Measurements from ENCODE around the gene ATP5PB. TPM values are rescaled to one million over a fixed set of nuclear protein-coding genes. Genes with fewer than 3 reads are reported as not detected.

The ATP5PB gene
- total RNA-seq, 1 donor from 2014 or later: 132 TPM

DNA sequence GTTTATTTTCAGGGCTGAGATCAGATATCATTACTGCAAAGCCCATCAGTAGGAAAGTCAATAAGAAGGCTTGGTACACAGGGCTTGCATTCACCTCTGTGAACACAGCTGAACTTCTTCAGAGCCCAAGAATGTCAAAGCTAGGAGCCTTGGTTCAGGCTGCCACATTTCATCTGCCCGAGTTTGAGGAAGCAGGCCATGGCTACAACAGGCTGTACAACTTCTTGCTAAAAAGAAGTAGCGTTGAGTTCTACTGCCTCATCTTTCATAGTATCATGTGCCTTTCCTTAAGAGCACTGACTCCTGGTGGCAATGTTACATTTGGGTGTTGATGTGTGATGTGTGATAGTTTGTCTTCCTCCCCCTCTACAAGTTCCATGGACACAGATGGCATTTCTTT is 34.6 kb downstream of the ATP5PB start:
- ATAC-seq: no peak
- no peaks in the 10 kb centered on the region for H3K9me3 ChIP-seq
- TF ChIP-seq, protein P1, sequence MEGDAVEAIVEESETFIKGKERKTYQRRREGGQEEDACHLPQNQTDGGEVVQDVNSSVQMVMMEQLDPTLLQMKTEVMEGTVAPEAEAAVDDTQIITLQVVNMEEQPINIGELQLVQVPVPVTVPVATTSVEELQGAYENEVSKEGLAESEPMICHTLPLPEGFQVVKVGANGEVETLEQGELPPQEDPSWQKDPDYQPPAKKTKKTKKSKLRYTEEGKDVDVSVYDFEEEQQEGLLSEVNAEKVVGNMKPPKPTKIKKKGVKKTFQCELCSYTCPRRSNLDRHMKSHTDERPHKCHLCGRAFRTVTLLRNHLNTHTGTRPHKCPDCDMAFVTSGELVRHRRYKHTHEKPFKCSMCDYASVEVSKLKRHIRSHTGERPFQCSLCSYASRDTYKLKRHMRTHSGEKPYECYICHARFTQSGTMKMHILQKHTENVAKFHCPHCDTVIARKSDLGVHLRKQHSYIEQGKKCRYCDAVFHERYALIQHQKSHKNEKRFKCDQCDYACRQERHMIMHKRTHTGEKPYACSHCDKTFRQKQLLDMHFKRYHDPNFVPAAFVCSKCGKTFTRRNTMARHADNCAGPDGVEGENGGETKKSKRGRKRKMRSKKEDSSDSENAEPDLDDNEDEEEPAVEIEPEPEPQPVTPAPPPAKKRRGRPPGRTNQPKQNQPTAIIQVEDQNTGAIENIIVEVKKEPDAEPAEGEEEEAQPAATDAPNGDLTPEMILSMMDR (IDR thresholded peaks at IDR 0.05): no peak
- no peak for DNase-seq
- no peak overlapping the region for H3K4me3 ChIP-seq
- peaks cover 14% of the 10 kb centered on the region for H3K4me1 ChIP-seq
- no peaks in the 10 kb centered on the region for H3K27me3 ChIP-seq
- H3K27ac ChIP-seq: no peak overlapping the region
- no peaks in the 10 kb centered on the region for H3K36me3 ChIP-seq
- intact Hi-C loops (cut with DNase I): loop anchor here (10.0 kb wide), 1 partner anchor 271 kb away; the partner anchor contains the start of gene DDX20

GRCh38 chr1:111484391-111485026 is 35.2 kb downstream of the ATP5PB start:
- peak overlapping the region; percentile 7 for H3K27ac ChIP-seq
- TF ChIP-seq, protein P1 (IDR thresholded peaks at IDR 0.05): no peak
- no peaks in the 10 kb centered on the region for H3K9me3 ChIP-seq
- no peaks in the 10 kb centered on the region for H3K36me3 ChIP-seq
- H3K27me3 ChIP-seq: no peaks in the 10 kb centered on the region
- DNase-seq: no peak
- intact Hi-C loops (cut with DNase I): loop anchor here (10.0 kb wide), 1 partner anchor 270 kb away; the partner anchor contains the start of gene DDX20
- no peak overlapping the region for H3K4me3 ChIP-seq
- peaks cover 17% of the 10 kb centered on the region for H3K4me1 ChIP-seq
- ATAC-seq: no peak

GRCh38 chr1:111486431-111486830 is 37.2 kb downstream of the ATP5PB start:
- no peak overlapping the region for H3K4me3 ChIP-seq
- H3K36me3 ChIP-seq: no peaks in the 10 kb centered on the region
- intact Hi-C loops (cut with DNase I): loop anchor here (10.0 kb wide), 1 partner anchor 268 kb away; the partner anchor contains the start of gene DDX20
- no peak overlapping the region for H3K27ac ChIP-seq
- no peaks in the 10 kb centered on the region for H3K9me3 ChIP-seq
- H3K27me3 ChIP-seq: no peaks in the 10 kb centered on the region
- H3K4me1 ChIP-seq: peaks cover 11% of the 10 kb centered on the region
- DNase-seq (no peak), ATAC-seq (no peak)
- TF ChIP-seq, protein P1 (IDR thresholded peaks at IDR 0.05): no peak

DNA sequence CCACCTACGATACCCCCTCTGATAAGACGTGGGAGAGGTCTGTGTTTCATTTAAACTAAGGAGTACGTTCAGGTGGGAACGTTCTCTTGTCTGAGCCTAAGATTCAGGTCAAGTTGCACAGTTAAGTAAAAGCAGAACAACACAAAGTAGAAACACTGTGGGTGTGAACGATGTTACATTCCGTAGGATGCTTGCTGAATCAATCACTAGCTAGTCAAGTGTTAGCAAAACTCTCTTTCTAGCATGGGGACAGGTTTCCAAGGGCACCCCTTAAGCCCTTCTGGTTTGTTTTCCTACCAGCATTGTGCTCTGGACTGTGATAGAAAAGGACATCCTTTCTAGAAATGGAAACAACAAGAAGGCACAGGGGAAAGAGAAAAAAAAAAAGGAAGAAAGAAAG is 37.9 kb downstream of the ATP5PB start:
- TF ChIP-seq, protein P1 (IDR thresholded peaks at IDR 0.05): no peak
- Histone ChIP-seq H3K36me3 (no peaks in the 10 kb centered on the region), H3K9me3 (no peaks in the 10 kb centered on the region), H3K4me1 (peaks cover 6% of the 10 kb centered on the region), H3K27ac (no peak overlapping the region), H3K27me3 (no peaks in the 10 kb centered on the region), H3K4me3 (no peak overlapping the region)
- ATAC-seq: no peak
- DNase-seq: no peak
- intact Hi-C loops (cut with DNase I): loop anchor here (10.0 kb wide), 1 partner anchor 268 kb away; the partner anchor contains the start of gene DDX20

GRCh38 chr1:111488669-111489068 is 39.4 kb downstream of the ATP5PB start:
- Histone ChIP-seq H3K27ac (no peak overlapping the region), H3K36me3 (no peaks in the 10 kb centered on the region), H3K27me3 (no peaks in the 10 kb centered on the region), H3K4me1 (peaks cover 3% of the 10 kb centered on the region), H3K9me3 (no peaks in the 10 kb centered on the region), H3K4me3 (no peak overlapping the region)
- intact Hi-C loops (cut with DNase I): loop anchor here (10.0 kb wide), 1 partner anchor 266 kb away; the partner anchor contains the start of gene DDX20
- ATAC-seq (no peak), DNase-seq (no peak)
- TF ChIP-seq, protein P1 (IDR thresholded peaks at IDR 0.05): no peak
